Measurements from ENCODE around the gene VPS39. TPM values are rescaled to one million over a fixed set of nuclear protein-coding genes. Genes with fewer than 3 reads are reported as not detected.

Gene VPS39
- total RNA-seq, 1 donor from 2014 or later, result 29.2 TPM

GRCh38 chr15:42226648-42227047, 18.5 kb upstream of the VPS39 start:
- H3K36me3 ChIP-seq (ENCODE audit: control insufficient read depth in 3 of 3, insufficient read depth in 3 of 3, low read length in 3 of 3), result peaks cover 24 to 71% (median 58%) of the 10 kb centered on the region in 3 donors
- no peaks in the 10 kb centered on the region for H3K4me1 ChIP-seq (ENCODE audit: control insufficient read depth in 3 of 3, insufficient read depth in 3 of 3, low read length in 3 of 3)
- H3K27ac ChIP-seq (ENCODE audit: low read depth, low read length), result no peak overlapping the region
- no peak overlapping the region for H3K4me3 ChIP-seq (ENCODE audit: low read length in 3 of 3)
- no peaks in the 10 kb centered on the region for H3K9me3 ChIP-seq (ENCODE audit: control insufficient read depth in 3 of 3, low read length in 3 of 3)
- no peak overlapping the region for H3K9ac ChIP-seq (ENCODE audit: low read depth in 1 of 3, low read length in 3 of 3)
- H3K27me3 ChIP-seq (ENCODE audit: control insufficient read depth in 3 of 3, insufficient read depth in 3 of 3, low read length in 3 of 3), result no peaks in the 10 kb centered on the region

- Histone ChIP-seq H3K4me3 (ENCODE audit: low read length in 3 of 3) (no peak overlapping the region), H3K36me3 (ENCODE audit: control insufficient read depth in 3 of 3, insufficient read depth in 3 of 3, low read length in 3 of 3) (peaks cover 28 to 66% (median 53%) of the 10 kb centered on the region in 3 donors), H3K27me3 (ENCODE audit: control insufficient read depth in 3 of 3, insufficient read depth in 3 of 3, low read length in 3 of 3) (no peaks in the 10 kb centered on the region)
Observed at GRCh38 chr15:42220216-42220615, 12.1 kb upstream of the VPS39 start.

GRCh38 chr15:42218953-42219592, 11.0 kb upstream of the VPS39 start:
- H3K27me3 ChIP-seq (ENCODE audit: control insufficient read depth in 3 of 3, insufficient read depth in 3 of 3, low read length in 3 of 3), result no peaks in the 10 kb centered on the region
- H3K27ac ChIP-seq (ENCODE audit: low read depth, low read length), result no peak overlapping the region
- peaks cover 23 to 59% (median 44%) of the 10 kb centered on the region in 3 donors for H3K36me3 ChIP-seq (ENCODE audit: control insufficient read depth in 3 of 3, insufficient read depth in 3 of 3, low read length in 3 of 3)
- no peaks in the 10 kb centered on the region for H3K9me3 ChIP-seq (ENCODE audit: control insufficient read depth in 3 of 3, low read length in 3 of 3)
- no peak overlapping the region for H3K9ac ChIP-seq (ENCODE audit: low read depth in 1 of 3, low read length in 3 of 3)
- no peaks in the 10 kb centered on the region for H3K4me1 ChIP-seq (ENCODE audit: control insufficient read depth in 3 of 3, insufficient read depth in 3 of 3, low read length in 3 of 3)
- no peak overlapping the region for H3K4me3 ChIP-seq (ENCODE audit: low read length in 3 of 3)

More at GRCh38 chr15:42220216-42220615, 12.1 kb upstream of the VPS39 start:
- no peaks in the 10 kb centered on the region for H3K4me1 ChIP-seq (ENCODE audit: control insufficient read depth in 3 of 3, insufficient read depth in 3 of 3, low read length in 3 of 3)
- H3K27ac ChIP-seq (ENCODE audit: low read depth, low read length), result no peak overlapping the region
- H3K9me3 ChIP-seq (ENCODE audit: control insufficient read depth in 3 of 3, low read length in 3 of 3), result no peaks in the 10 kb centered on the region
- H3K9ac ChIP-seq (ENCODE audit: low read depth in 1 of 3, low read length in 3 of 3), result no peak overlapping the region

GRCh38 chr15:42217568-42217967, 9.5 kb upstream of the VPS39 start:
- Histone ChIP-seq H3K9ac (ENCODE audit: low read depth in 1 of 3, low read length in 3 of 3) (no peak overlapping the region), H3K27ac (ENCODE audit: low read depth, low read length) (no peak overlapping the region), H3K4me3 (ENCODE audit: low read length in 3 of 3) (no peak overlapping the region), H3K36me3 (ENCODE audit: control insufficient read depth in 3 of 3, insufficient read depth in 3 of 3, low read length in 3 of 3) (peaks cover 18 to 60% (median 41%) of the 10 kb centered on the region in 3 donors), H3K27me3 (ENCODE audit: control insufficient read depth in 3 of 3, insufficient read depth in 3 of 3, low read length in 3 of 3) (no peaks in the 10 kb centered on the region), H3K4me1 (ENCODE audit: control insufficient read depth in 3 of 3, insufficient read depth in 3 of 3, low read length in 3 of 3) (no peaks in the 10 kb centered on the region), H3K9me3 (ENCODE audit: control insufficient read depth in 3 of 3, low read length in 3 of 3) (no peaks in the 10 kb centered on the region)

DNA sequence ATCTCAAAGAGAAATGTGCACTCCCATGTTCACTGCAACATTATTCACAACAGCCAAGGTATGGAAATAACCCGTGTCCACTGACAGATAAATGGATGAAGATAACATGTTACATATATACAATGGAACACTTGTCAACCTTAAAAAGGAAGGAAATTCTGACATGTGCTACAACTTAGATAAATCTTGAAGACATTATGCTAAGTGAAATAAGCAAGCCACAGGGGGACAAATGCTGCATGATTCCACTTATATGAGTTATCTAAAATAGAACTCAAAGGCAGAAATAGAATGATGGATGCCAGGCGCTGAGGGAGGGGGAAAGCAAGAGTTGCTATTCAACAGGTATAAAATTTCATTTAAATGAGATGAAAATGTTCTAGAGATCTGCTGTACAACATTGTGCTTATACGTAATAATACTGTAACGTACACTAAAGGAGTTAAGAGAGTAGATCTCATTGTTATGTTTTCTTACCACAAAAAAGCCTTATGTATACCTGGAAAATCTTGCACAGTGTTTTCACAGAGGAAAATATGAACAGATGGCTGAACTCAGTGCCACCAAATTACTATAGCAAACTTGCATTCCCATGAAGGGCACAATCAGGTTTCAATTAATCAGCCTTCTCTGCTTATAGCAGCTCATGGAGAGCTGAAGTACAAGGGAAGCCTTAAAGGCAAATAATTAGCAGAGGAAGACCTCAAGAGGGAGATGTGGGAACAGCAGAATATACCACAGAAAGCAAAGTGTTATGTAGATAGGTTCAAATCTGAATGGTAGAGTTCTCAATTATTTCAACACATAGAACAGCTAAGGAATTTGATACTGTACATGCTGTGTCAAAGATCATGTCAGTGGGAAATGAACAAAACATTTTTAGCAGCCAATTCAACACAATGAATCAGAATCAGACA, 8.1 kb upstream of the VPS39 start:
- H3K9ac ChIP-seq (ENCODE audit: low read depth in 1 of 3, low read length in 3 of 3), result no peak overlapping the region
- H3K4me1 ChIP-seq (ENCODE audit: control insufficient read depth in 3 of 3, insufficient read depth in 3 of 3, low read length in 3 of 3), result no peaks in the 10 kb centered on the region
- H3K36me3 ChIP-seq (ENCODE audit: control insufficient read depth in 3 of 3, insufficient read depth in 3 of 3, low read length in 3 of 3), result peaks cover 13 to 57% (median 40%) of the 10 kb centered on the region in 3 donors
- no peaks in the 10 kb centered on the region for H3K27me3 ChIP-seq (ENCODE audit: control insufficient read depth in 3 of 3, insufficient read depth in 3 of 3, low read length in 3 of 3)
- H3K9me3 ChIP-seq (ENCODE audit: control insufficient read depth in 3 of 3, low read length in 3 of 3), result no peaks in the 10 kb centered on the region
- no peak overlapping the region for H3K27ac ChIP-seq (ENCODE audit: low read depth, low read length)
- no peak overlapping the region for H3K4me3 ChIP-seq (ENCODE audit: low read length in 3 of 3)

- no peak overlapping the region for H3K9ac ChIP-seq (ENCODE audit: low read depth in 1 of 3, low read length in 3 of 3)
- no peaks in the 10 kb centered on the region for H3K9me3 ChIP-seq (ENCODE audit: control insufficient read depth in 3 of 3, low read length in 3 of 3)
- H3K27ac ChIP-seq (ENCODE audit: low read depth, low read length), result no peak overlapping the region
- no peak overlapping the region for H3K4me3 ChIP-seq (ENCODE audit: low read length in 3 of 3)
- peaks cover 16 to 63% (median 37%) of the 10 kb centered on the region in 3 donors for H3K36me3 ChIP-seq (ENCODE audit: control insufficient read depth in 3 of 3, insufficient read depth in 3 of 3, low read length in 3 of 3)
- no peaks in the 10 kb centered on the region for H3K4me1 ChIP-seq (ENCODE audit: control insufficient read depth in 3 of 3, insufficient read depth in 3 of 3, low read length in 3 of 3)
- H3K27me3 ChIP-seq (ENCODE audit: control insufficient read depth in 3 of 3, insufficient read depth in 3 of 3, low read length in 3 of 3), result no peaks in the 10 kb centered on the region
Observed at GRCh38 chr15:42214600-42214999, 6.5 kb upstream of the VPS39 start.

- no peak overlapping the region for H3K27ac ChIP-seq (ENCODE audit: low read depth, low read length)
- H3K9ac ChIP-seq (ENCODE audit: low read depth in 1 of 3, low read length in 3 of 3), result no peak overlapping the region
- no peak overlapping the region for H3K4me3 ChIP-seq (ENCODE audit: low read length in 3 of 3)
- no peaks in the 10 kb centered on the region for H3K9me3 ChIP-seq (ENCODE audit: control insufficient read depth in 3 of 3, low read length in 3 of 3)
- peaks cover 0 to 2% (median 0%) of the 10 kb centered on the region in 3 donors for H3K4me1 ChIP-seq (ENCODE audit: control insufficient read depth in 3 of 3, insufficient read depth in 3 of 3, low read length in 3 of 3)
- H3K27me3 ChIP-seq (ENCODE audit: control insufficient read depth in 3 of 3, insufficient read depth in 3 of 3, low read length in 3 of 3), result no peaks in the 10 kb centered on the region
- peaks cover 13 to 53% (median 26%) of the 10 kb centered on the region in 3 donors for H3K36me3 ChIP-seq (ENCODE audit: control insufficient read depth in 3 of 3, insufficient read depth in 3 of 3, low read length in 3 of 3)
Observed at GRCh38 chr15:42213511-42213910, 5.4 kb upstream of the VPS39 start.

- H3K27ac ChIP-seq (ENCODE audit: low read depth, low read length), result no peak overlapping the region
- no peaks in the 10 kb centered on the region for H3K27me3 ChIP-seq (ENCODE audit: control insufficient read depth in 3 of 3, insufficient read depth in 3 of 3, low read length in 3 of 3)
- no peaks in the 10 kb centered on the region for H3K9me3 ChIP-seq (ENCODE audit: control insufficient read depth in 3 of 3, low read length in 3 of 3)
- H3K9ac ChIP-seq (ENCODE audit: low read depth in 1 of 3, low read length in 3 of 3), result no peak overlapping the region
- H3K4me1 ChIP-seq (ENCODE audit: control insufficient read depth in 3 of 3, insufficient read depth in 3 of 3, low read length in 3 of 3), result peaks cover 7 to 20% (median 16%) of the 10 kb centered on the region in 3 donors
- H3K36me3 ChIP-seq (ENCODE audit: control insufficient read depth in 3 of 3, insufficient read depth in 3 of 3, low read length in 3 of 3), result peaks cover 4 to 34% (median 15%) of the 10 kb centered on the region in 3 donors
- no peak overlapping the region for H3K4me3 ChIP-seq (ENCODE audit: low read length in 3 of 3)
Observed at GRCh38 chr15:42210696-42211095, 2.6 kb upstream of the VPS39 start.

DNA sequence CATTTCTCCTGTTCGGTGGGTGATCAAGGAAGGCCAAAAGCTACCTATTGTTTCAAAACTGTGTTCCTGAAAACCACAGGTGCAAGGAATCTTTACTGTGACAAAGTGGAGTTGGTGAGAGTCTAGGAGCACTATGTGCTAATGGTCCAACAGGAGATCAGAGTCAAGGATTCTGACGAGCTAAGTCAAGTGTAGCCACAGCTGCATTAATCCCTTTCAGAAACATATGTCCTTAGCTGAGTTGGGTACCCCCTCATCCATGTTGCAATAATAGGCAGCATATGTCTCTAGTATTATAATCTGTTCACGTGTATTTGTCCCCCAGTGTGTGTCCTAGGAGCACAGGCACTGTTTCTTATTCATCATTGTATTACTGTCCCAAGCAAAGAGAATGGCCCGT, 1.7 kb downstream of the VPS39 start:
- Histone ChIP-seq H3K4me3 (ENCODE audit: low read length in 3 of 3) (no peak overlapping the region), H3K9me3 (ENCODE audit: control insufficient read depth in 3 of 3, low read length in 3 of 3) (no peaks in the 10 kb centered on the region), H3K36me3 (ENCODE audit: control insufficient read depth in 3 of 3, insufficient read depth in 3 of 3, low read length in 3 of 3) (peaks cover 4 to 17% (median 9%) of the 10 kb centered on the region in 3 donors), H3K27ac (ENCODE audit: low read depth, low read length) (no peak overlapping the region), H3K4me1 (ENCODE audit: control insufficient read depth in 3 of 3, insufficient read depth in 3 of 3, low read length in 3 of 3) (peaks cover 7 to 20% (median 16%) of the 10 kb centered on the region in 3 donors), H3K9ac (ENCODE audit: low read depth in 1 of 3, low read length in 3 of 3) (no peak overlapping the region), H3K27me3 (ENCODE audit: control insufficient read depth in 3 of 3, insufficient read depth in 3 of 3, low read length in 3 of 3) (no peaks in the 10 kb centered on the region)

DNA sequence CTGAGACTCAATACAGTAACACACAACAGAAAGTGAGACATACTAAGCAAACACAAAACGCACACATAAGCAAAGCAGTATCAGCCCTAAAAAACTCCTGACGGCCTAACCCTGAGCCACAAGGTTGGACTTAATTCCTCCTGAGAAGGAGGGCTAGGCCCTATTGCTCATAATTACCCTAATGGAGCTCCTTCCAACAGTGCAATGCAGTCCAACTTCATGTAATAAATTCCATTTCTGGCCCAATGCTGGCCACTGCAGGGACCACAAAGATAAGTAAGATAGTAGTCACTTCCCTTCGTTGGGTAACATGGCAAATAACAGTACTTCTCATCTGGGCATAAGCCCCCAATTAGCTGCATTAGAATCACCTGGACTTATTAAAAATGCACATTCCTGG, 4.2 kb downstream of the VPS39 start:
- H3K9me3 ChIP-seq (ENCODE audit: control insufficient read depth in 3 of 3, low read length in 3 of 3), result no peaks in the 10 kb centered on the region
- peaks cover 7 to 20% (median 16%) of the 10 kb centered on the region in 3 donors for H3K4me1 ChIP-seq (ENCODE audit: control insufficient read depth in 3 of 3, insufficient read depth in 3 of 3, low read length in 3 of 3)

More for the DNA sequence above, 4.2 kb downstream of the VPS39 start:
- H3K27ac ChIP-seq (ENCODE audit: low read depth, low read length), result no peak overlapping the region
- H3K4me3 ChIP-seq (ENCODE audit: low read length in 3 of 3), result no peak overlapping the region
- H3K36me3 ChIP-seq (ENCODE audit: control insufficient read depth in 3 of 3, insufficient read depth in 3 of 3, low read length in 3 of 3), result peaks cover 6 to 9% (median 6%) of the 10 kb centered on the region in 3 donors
- H3K9ac ChIP-seq (ENCODE audit: low read depth in 1 of 3, low read length in 3 of 3), result no peak overlapping the region
- H3K27me3 ChIP-seq (ENCODE audit: control insufficient read depth in 3 of 3, insufficient read depth in 3 of 3, low read length in 3 of 3), result no peaks in the 10 kb centered on the region

Measured in skeletal muscle tissue (tissue), 4 donors.